ENCODE results near the gene RPS28. TPM values are rescaled to one million over a fixed set of nuclear protein-coding genes. Genes with fewer than 3 reads are reported as not detected.

Gene RPS28
- total RNA-seq, 1 donor from 2014 or later: 1,715 TPM

DNA sequence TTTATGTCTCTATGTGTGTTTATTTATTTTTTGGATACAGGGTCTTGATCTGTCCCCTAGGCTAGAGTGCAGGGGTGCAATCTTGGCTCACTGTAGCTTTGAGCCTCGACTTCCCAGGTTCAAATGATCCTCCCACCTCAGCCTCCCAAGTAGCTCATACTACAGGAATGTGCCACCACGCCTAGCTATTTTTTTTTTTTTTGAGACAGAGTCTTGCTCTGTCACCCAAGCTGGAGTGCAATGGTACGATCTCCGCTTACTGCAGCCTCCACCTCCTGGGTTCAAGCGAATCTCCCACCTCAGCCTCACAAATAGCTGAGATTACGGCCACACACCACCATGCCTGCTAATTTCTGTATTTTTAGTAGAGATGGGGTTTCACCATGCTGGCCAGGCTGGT lies 37.7 kb downstream of the RPS28 start:
- DNase-seq (ENCODE audit: extremely low spot score, unreplicated experiment): no peak
- H3K27ac Mint-ChIP-seq: no peak overlapping the region
- peaks cover 24% of the 10 kb centered on the region for H3K27me3 Mint-ChIP-seq
- H3K4me1 Mint-ChIP-seq (ENCODE audit: unreplicated experiment): peaks cover 22% of the 10 kb centered on the region
- no peaks in the 10 kb centered on the region for H3K36me3 Mint-ChIP-seq
- no peak for TF ChIP-seq CTCF (conservative IDR thresholded peaks at IDR 0.05)
- peaks cover 4% of the 10 kb centered on the region for H3K9me3 Mint-ChIP-seq
- H3K4me3 Mint-ChIP-seq: no peak overlapping the region

- no peak for TF ChIP-seq CTCF (conservative IDR thresholded peaks at IDR 0.05)
- DNase-seq (ENCODE audit: extremely low spot score, unreplicated experiment): no peak
- peaks cover 4% of the 10 kb centered on the region for H3K9me3 Mint-ChIP-seq
- no peak overlapping the region for H3K27ac Mint-ChIP-seq
- H3K4me3 Mint-ChIP-seq: no peak overlapping the region
- H3K36me3 Mint-ChIP-seq: no peaks in the 10 kb centered on the region
- H3K27me3 Mint-ChIP-seq: peaks cover 26% of the 10 kb centered on the region
- peaks cover 22% of the 10 kb centered on the region for H3K4me1 Mint-ChIP-seq (ENCODE audit: unreplicated experiment)
Measured at GRCh38 chr19:8360196-8360595, 38.9 kb downstream of the RPS28 start.

GRCh38 chr19:8361921-8362793 lies 40.9 kb downstream of the RPS28 start:
- Mint-ChIP-seq H3K4me3 (no peak overlapping the region), H3K36me3 (no peaks in the 10 kb centered on the region), H3K27ac (no peak overlapping the region), H3K9me3 (no peaks in the 10 kb centered on the region), H3K4me1 (ENCODE audit: unreplicated experiment) (peaks cover 24% of the 10 kb centered on the region), H3K27me3 (peaks cover 36% of the 10 kb centered on the region)
- TF ChIP-seq CTCF (conservative IDR thresholded peaks at IDR 0.05): no peak
- DNase-seq (ENCODE audit: extremely low spot score, unreplicated experiment): no peak

DNA sequence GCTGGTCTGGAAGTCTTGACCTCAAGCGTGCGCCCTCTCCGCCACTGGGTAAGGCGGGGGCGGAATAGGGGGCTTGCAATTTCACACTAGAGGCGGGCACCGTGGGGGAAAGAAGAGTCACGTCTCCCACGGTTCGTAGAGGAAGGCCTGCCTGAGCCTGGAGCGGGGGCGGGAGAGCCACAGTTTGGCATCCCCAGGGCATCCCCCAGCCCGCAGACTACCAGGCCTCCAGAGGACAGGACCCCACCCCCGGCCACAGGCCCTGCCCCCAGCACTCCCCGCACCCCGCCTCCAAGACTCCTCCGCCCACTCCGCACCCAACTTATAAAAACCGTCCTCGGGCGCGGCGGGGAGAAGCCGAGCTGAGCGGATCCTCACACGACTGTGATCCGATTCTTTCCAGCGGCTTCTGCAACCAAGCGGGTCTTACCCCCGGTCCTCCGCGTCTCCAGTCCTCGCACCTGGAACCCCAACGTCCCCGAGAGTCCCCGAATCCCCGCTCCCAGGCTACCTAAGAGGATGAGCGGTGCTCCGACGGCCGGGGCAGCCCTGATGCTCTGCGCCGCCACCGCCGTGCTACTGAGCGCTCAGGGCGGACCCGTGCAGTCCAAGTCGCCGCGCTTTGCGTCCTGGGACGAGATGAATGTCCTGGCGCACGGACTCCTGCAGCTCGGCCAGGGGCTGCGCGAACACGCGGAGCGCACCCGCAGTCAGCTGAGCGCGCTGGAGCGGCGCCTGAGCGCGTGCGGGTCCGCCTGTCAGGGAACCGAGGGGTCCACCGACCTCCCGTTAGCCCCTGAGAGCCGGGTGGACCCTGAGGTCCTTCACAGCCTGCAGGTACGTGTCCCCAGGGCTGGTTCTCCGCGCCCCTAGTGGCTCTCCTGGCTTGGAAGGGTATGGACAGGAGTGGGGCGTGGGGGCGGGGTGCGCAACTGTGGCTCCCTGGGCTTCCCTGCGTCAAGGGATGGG lies 42.8 kb downstream of the RPS28 start, which contains the start of gene ANGPTL4:
Gene ANGPTL4, plus strand, starts transcription at position 353 of the 969 bp plus-strand sequence. Its CDS starts 167 bp downstream, at position 520.
- Mint-ChIP-seq H3K4me1 (ENCODE audit: unreplicated experiment) (peaks cover 33% of the 10 kb centered on the region), H3K27me3 (peaks cover 42% of the 10 kb centered on the region), H3K4me3 (peak within 1 kb of the TSS; percentile 87), H3K36me3 (no peaks in the 10 kb centered on the region), H3K9me3 (no peaks in the 10 kb centered on the region), H3K27ac (peak within 1 kb of the TSS; percentile 77)
- TF ChIP-seq CTCF (conservative IDR thresholded peaks at IDR 0.05): peak; percentile 38
- DNase-seq (ENCODE audit: extremely low spot score, unreplicated experiment): peak; percentile 76

GRCh38 chr19:8366121-8366581 lies 44.9 kb downstream of the RPS28 start:
- Mint-ChIP-seq H3K27me3 (peaks cover 42% of the 10 kb centered on the region), H3K4me3 (no peak overlapping the region), H3K9me3 (no peaks in the 10 kb centered on the region), H3K27ac (no peak overlapping the region), H3K4me1 (ENCODE audit: unreplicated experiment) (peaks cover 33% of the 10 kb centered on the region), H3K36me3 (no peaks in the 10 kb centered on the region)
- no peak for DNase-seq (ENCODE audit: extremely low spot score, unreplicated experiment)
- TF ChIP-seq CTCF (conservative IDR thresholded peaks at IDR 0.05): no peak
